ENCODE measurements around the gene LMF2. TPM values are rescaled to one million over a fixed set of nuclear protein-coding genes. Genes with fewer than 3 reads are reported as not detected.

Gene LMF2
- total RNA-seq, 1 experiment from 2014 or later: 42.4 TPM

DNA sequence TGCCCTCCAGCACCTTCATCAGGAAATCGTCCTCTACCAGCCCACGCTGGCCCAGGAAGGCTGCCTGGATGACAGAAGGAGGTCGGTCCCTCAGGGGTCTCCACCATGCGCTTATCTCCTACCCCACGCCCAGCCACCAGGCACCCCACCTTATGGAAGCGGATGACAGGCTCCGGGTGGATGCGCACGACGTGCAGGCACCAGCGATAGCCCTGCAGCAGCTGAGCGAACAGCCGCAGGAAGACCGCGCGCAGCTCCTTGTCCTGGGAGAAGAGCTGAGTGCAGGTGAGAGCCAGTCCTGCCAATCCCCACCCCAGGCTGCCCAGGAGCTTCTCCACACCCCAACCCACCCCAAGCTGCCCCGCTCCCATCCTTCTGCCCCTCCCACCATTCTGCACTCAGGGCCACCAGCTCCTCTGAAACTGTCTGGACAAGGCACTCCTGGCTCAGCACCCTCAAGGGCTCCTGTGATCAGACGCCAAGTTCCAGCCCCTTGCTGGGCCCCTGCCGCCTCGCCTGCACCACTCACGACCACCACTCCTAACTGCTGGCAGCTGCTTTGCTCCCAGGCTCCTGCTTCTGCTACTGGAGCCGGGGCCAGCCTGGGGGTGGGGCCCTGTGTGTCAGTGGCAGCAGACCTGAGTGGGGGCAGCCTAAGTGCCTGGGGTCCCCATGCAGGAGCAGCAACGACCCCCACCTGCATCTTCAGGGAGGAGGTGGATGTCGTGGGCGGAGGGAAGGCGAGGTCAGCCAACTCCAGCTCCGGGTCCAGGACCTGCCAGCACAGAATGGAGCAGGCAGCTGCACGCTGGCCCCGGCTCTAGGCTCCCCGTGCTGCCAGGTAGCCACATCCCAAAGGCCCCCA, 42.2 kb downstream of the LMF2 start:
- no TSS peak for BruUV-seq (replicated peaks)
- peaks cover 15% of the 10 kb centered on the region for H4K20me1 ChIP-seq (ENCODE audit: low read length)
- no peak overlapping the region for H3K4me3 ChIP-seq (ENCODE audit: low read length)
- no peak overlapping the region for H3K9ac ChIP-seq (ENCODE audit: low read length)
- no peaks in the 10 kb centered on the region for H3K27me3 ChIP-seq (ENCODE audit: low read length)
- peaks cover 8% of the 10 kb centered on the region for H3K4me1 ChIP-seq (ENCODE audit: insufficient read depth, low read length)
- no peak overlapping the region for H2AFZ ChIP-seq (ENCODE audit: low read length)
- ATAC-seq (no peak), DNase-seq (no peak)
- H3K9me2 ChIP-seq (replicated peaks; ENCODE audit: low read length): no peaks in the 10 kb centered on the region
- no peak overlapping the region for H3K27ac ChIP-seq (ENCODE audit: low read length)
- peaks cover 18% of the 10 kb centered on the region for H3K79me2 ChIP-seq (ENCODE audit: low read length)
- no peaks in the 10 kb centered on the region for H3F3A ChIP-seq (ENCODE audit: low read length, unreplicated experiment)
- no peak overlapping the region for H3K4me2 ChIP-seq (ENCODE audit: low read length)
- intact Hi-C loops (cut with micrococcal nuclease): no loop called here
- H3K36me3 ChIP-seq (ENCODE audit: low read depth, low read length): no peaks in the 10 kb centered on the region; the same call in 1 of the 2 replicates
- ChIA-PET CTCF (interaction anchor here (0.9 kb wide), 1 partner anchor 33 kb away, joined by 5 read pairs; no protein-coding TSS in a partner anchor), POLR2A (ENCODE audit: unreplicated experiment) (no interaction called here)
- no peaks in the 10 kb centered on the region for H3K9me3 ChIP-seq (ENCODE audit: low read length)
- no peak for TF ChIP-seq EZH2phosphoT487 (IDR thresholded peaks at IDR 0.05; ENCODE audit: borderline replicate concordance, low read length)
- no peak for TF ChIP-seq CTCF (conservative IDR thresholded peaks at IDR 0.05; ENCODE audit: low read depth, low read length)

DNA sequence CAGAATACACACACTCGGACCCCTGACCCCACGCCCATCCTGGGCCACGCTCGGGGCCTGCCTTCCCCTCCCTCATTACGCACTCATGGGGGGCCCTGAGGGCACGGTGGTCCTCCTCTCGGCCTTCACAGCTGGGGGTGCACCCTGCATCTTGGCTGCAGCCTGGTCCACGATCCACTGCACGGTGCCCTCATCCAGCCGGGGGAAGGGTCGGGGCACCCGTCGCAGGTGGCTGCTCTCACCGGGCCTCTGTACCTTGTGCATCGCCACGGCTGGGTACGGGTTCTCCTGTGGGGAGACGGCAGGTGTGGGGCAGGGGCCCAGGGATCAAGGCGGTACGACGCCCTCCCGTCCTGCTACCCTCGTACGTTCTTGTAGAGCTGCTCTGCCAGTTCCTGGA, 43.1 kb downstream of the LMF2 start:
- POLR2A ChIA-PET (ENCODE audit: unreplicated experiment): no interaction called here
- Histone ChIP-seq H3K4me1 (ENCODE audit: insufficient read depth, low read length) (no peaks in the 10 kb centered on the region), H3K27me3 (ENCODE audit: low read length) (no peaks in the 10 kb centered on the region), H3K79me2 (ENCODE audit: low read length) (peaks cover 11% of the 10 kb centered on the region), H3F3A (ENCODE audit: low read length, unreplicated experiment) (no peaks in the 10 kb centered on the region), H4K20me1 (ENCODE audit: low read length) (peaks cover 9% of the 10 kb centered on the region; the same call in 1 of the 2 replicates), H3K9ac (ENCODE audit: low read length) (no peak overlapping the region), H3K9me3 (ENCODE audit: low read length) (no peaks in the 10 kb centered on the region), H3K4me3 (ENCODE audit: low read length) (no peak overlapping the region), H3K36me3 (ENCODE audit: low read depth, low read length) (no peaks in the 10 kb centered on the region; the same call in 1 of the 2 replicates), H2AFZ (ENCODE audit: low read length) (no peak overlapping the region), H3K4me2 (ENCODE audit: low read length) (no peak overlapping the region), H3K9me2 (replicated peaks; ENCODE audit: low read length) (no peaks in the 10 kb centered on the region), H3K27ac (ENCODE audit: low read length) (no peak overlapping the region)
- TF ChIP-seq EZH2 (IDR thresholded peaks at IDR 0.05; ENCODE audit: low read length, unreplicated experiment) (no peak), EZH2phosphoT487 (IDR thresholded peaks at IDR 0.05; ENCODE audit: borderline replicate concordance, low read length) (no peak), CTCF (conservative IDR thresholded peaks at IDR 0.05; ENCODE audit: low read depth, low read length) (no peak)
- intact Hi-C loops (cut with micrococcal nuclease): no loop called here
- no TSS peak for BruUV-seq (replicated peaks)
- ATAC-seq: no peak
- DNase-seq: no peak
- CTCF ChIA-PET: no interaction called here
